Chondrocyte (in vitro differentiated cells): Measurements from ENCODE around the gene RNF225. TPM values are rescaled to one million over a fixed set of nuclear protein-coding genes. Genes with fewer than 3 reads are reported as not detected.
A peak's percentile ranks its signal among the peaks of the same experiment; 100 is the strongest.

Source experiments
- DNase-seq: peaks from one replicate; pipeline ENCODE4 v3.0.0; 2021; ENCODE audit warnings: mixed read lengths, low spot score
- H3K27ac Mint-ChIP-seq: one replicate; pipeline ENCODE4 v1.8.0; 2021; ENCODE audit warnings: mild to moderate bottlenecking, moderate library complexity, mixed read lengths; ENCODE audit not compliant: unreplicated experiment
- H3K27me3 Mint-ChIP-seq: 2 replicates; pipeline ENCODE4 v1.8.0; 2021; ENCODE audit warnings: low read depth, mixed read lengths
- H3K36me3 Mint-ChIP-seq: 2 replicates; pipeline ENCODE4 v1.8.0; 2021; ENCODE audit warnings: low read depth, mixed read lengths
- H3K4me1 Mint-ChIP-seq: 2 replicates; pipeline ENCODE4 v1.8.0; 2021; ENCODE audit warnings: low read depth, mild to moderate bottlenecking, mixed read lengths
- H3K4me3 Mint-ChIP-seq: one replicate; pipeline ENCODE4 v1.8.0; 2021; ENCODE audit warnings: mild to moderate bottlenecking, moderate library complexity, mixed read lengths; ENCODE audit not compliant: unreplicated experiment
- H3K9me3 Mint-ChIP-seq: 2 replicates; pipeline ENCODE4 v1.8.0; 2021; ENCODE audit warnings: low read depth, mixed read lengths
- CTCF ChIP-seq: fragments of 200-600 bp; sonication (generic); IDR thresholded peaks from 2 replicates; pipeline ENCODE4 v1.5.0; 2021; ENCODE audit warnings: antibody characterized with exemption, mild to moderate bottlenecking, moderate library complexity
- total RNA-seq: library from RNA; stranded (reverse); gene quantifications from 3 replicates; pipeline ENCODE4 v1.2.1, GENCODE V29; 2021

RNF225 gene
- total RNA-seq, 1 donor from 2014 or later: not detected

DNA sequence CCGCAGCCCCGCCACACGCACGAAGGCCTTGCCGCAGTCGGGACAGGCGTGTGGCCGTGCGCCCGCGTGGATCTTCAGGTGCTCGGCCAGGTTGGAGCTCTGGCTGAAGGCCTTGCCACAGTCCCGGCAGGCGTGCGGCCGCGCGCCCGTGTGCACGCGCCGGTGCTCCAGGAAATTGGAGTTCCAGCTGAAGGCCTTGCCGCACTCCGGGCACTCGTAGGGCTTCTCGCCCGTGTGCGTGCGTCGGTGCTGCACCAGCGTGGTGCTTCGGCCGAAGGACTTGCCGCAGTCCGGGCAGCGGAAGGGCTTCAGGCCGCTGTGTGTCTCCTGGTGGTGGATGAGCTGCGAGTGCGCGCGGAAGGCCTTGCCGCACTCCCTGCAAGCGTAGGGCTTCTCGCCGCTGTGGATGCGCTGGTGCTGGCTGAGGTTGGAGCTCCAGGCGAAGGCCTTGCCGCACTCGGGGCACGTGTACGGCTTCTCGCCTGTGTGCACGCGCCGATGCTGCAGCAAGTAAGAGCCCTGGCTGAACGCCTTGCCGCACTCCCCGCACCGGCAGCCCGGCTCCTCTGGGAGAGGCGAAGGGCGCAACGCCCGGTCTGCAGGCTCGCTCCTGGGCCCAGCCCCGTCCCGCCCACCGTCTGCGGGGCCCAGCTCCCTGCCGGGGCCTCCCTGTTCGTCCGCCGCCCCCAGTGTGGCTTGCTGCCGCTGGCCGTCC, 38.5 kb upstream of the RNF225 start:
- peaks cover 7% of the 10 kb centered on the region for H3K4me1 Mint-ChIP-seq
- no peak for TF ChIP-seq CTCF
- H3K27me3 Mint-ChIP-seq: no peaks in the 10 kb centered on the region
- H3K9me3 Mint-ChIP-seq: no peaks in the 10 kb centered on the region
- no peak overlapping the region for H3K27ac Mint-ChIP-seq
- peaks cover 4% of the 10 kb centered on the region for H3K36me3 Mint-ChIP-seq
- no peak overlapping the region for H3K4me3 Mint-ChIP-seq
- no peak for DNase-seq

DNA sequence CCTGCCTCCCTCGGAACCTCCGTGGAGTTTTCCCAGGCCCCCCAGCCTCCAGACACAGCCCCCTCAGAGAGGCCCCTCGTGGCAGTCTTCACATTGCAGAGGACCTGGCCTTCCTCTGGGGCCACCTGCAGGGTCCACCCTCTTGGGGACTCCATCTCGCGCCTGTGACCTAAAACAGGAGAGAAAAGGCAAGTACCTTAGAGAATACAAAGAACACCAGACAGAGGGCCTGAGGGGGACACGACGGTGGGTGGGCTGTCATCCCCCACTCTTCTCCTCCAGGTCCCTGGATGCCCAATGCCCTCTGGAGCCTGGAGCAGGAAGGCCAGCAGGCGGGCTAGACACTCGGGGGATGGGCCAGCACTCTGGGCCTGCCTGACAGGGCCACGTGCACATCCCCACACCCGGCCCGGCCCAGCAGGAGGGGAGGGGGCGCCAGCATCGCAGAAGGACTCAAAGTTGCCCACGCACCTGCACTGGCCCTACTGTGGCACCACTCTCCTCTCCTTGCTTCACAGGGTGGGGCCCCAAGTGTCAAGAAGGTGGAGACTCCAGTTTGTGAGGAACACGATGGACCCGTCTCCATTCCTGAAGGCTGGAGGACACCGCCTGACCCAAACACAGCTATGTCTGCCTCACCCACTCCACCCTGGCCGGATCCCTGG, 37.8 kb upstream of the RNF225 start:
- Mint-ChIP-seq H3K27ac (no peak overlapping the region), H3K27me3 (no peaks in the 10 kb centered on the region), H3K4me3 (no peak overlapping the region), H3K9me3 (no peaks in the 10 kb centered on the region), H3K36me3 (no peaks in the 10 kb centered on the region), H3K4me1 (peaks cover 11% of the 10 kb centered on the region)
- no peak for TF ChIP-seq CTCF
- DNase-seq: no peak

DNA sequence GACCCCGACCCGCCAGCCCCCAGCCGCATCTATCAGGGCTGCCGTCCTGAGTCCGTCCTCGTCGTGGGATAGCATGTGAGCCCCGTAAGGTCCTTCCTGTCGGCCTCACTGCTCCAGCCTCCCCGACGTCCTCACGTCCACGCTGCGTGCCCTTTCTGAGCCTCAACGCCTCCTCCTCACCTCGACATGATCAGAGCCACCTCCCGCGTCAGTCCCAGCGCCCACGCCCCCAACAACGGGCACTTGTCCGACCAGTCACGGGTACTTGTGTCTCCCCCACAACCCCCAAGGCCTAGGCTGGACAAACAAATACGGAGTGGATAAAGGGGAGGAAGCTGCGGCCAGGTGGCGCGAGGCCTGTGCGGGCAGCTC, 33.6 kb upstream of the RNF225 start:
- TF ChIP-seq CTCF: peak; percentile 56
- H3K4me1 Mint-ChIP-seq: peaks cover 11% of the 10 kb centered on the region
- peak overlapping the region; percentile 92 for H3K27ac Mint-ChIP-seq
- peak overlapping the region; percentile 83 for H3K4me3 Mint-ChIP-seq
- no peak for DNase-seq
- H3K36me3 Mint-ChIP-seq: no peaks in the 10 kb centered on the region
- H3K9me3 Mint-ChIP-seq: no peaks in the 10 kb centered on the region
- H3K27me3 Mint-ChIP-seq: no peaks in the 10 kb centered on the region

- peak; percentile 26 for TF ChIP-seq CTCF
- peak within 1 kb of the TSS; percentile 92 for H3K27ac Mint-ChIP-seq
- H3K27me3 Mint-ChIP-seq: no peaks in the 10 kb centered on the region
- H3K4me1 Mint-ChIP-seq: peaks cover 11% of the 10 kb centered on the region
- peak within 1 kb of the TSS; percentile 83 for H3K4me3 Mint-ChIP-seq
- H3K9me3 Mint-ChIP-seq: no peaks in the 10 kb centered on the region
- H3K36me3 Mint-ChIP-seq: peaks cover 3% of the 10 kb centered on the region
- peak; percentile 98 for DNase-seq
Measured at GRCh38 chr19:58362272-58362994, 33.0 kb upstream of the RNF225 start, which contains the start of gene ZNF497. TSS of gene ZNF497 (minus strand) at chr19:58362751. CDS start at chr19:58357635, 5,116 bp downstream.

- Mint-ChIP-seq H3K4me3 (no peak overlapping the region), H3K27me3 (no peaks in the 10 kb centered on the region), H3K36me3 (peaks cover 3% of the 10 kb centered on the region), H3K9me3 (no peaks in the 10 kb centered on the region), H3K4me1 (peaks cover 11% of the 10 kb centered on the region), H3K27ac (no peak overlapping the region)
- no peak for DNase-seq
- TF ChIP-seq CTCF: no peak
Measured at GRCh38 chr19:58364146-58364545, 31.3 kb upstream of the RNF225 start.
